Measurements from ENCODE around the gene THAP3. TPM values are rescaled to one million over a fixed set of nuclear protein-coding genes. Genes with fewer than 3 reads are reported as not detected.

Gene THAP3
- polyA plus RNA-seq, 1 donor from 2014 or later: 51.5 TPM

DNA sequence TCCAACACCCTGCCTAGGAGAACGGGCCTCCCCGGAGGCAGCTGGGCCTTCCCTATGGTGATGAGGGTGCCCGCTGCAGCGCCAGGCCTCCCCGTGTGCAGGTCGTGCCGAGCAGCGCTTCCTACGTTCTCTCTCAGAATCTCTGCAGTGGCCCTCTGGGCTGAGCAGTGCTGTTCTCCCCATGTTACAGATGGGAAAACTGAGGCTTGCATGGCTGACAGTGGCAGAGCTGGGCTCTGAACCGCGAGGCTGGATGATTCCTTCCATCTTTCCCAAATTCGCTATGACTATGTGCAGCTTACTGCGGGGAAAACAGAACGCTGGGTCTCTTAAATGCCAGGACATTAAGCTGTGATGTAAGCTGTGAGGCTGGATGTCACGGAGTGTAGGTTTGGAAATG lies 30.9 kb upstream of the THAP3 start:
- no peak overlapping the region for H3K4me3 ChIP-seq (ENCODE audit: low read length)
- no peak overlapping the region for H3K4me2 ChIP-seq (ENCODE audit: low read length)
- no peak overlapping the region for H3K27ac ChIP-seq (ENCODE audit: low read length)
- H3K9me2 ChIP-seq (ENCODE audit: insufficient read depth, low read length): no peaks in the 10 kb centered on the region
- H3F3A ChIP-seq (ENCODE audit: insufficient read depth, low read length, poor library complexity, severe bottlenecking): no peaks in the 10 kb centered on the region
- no peaks in the 10 kb centered on the region for H4K20me1 ChIP-seq (ENCODE audit: insufficient read depth)
- H3K79me2 ChIP-seq (replicated peaks; ENCODE audit: insufficient read depth, low read length): no peaks in the 10 kb centered on the region
- no peak overlapping the region for H3K9ac ChIP-seq (ENCODE audit: low read length)
- no peaks in the 10 kb centered on the region for H3K36me3 ChIP-seq (ENCODE audit: insufficient read depth, low read length)
- no peaks in the 10 kb centered on the region for H3K27me3 ChIP-seq (ENCODE audit: insufficient read depth, low read depth, low read length)
- no peaks in the 10 kb centered on the region for H3K9me3 ChIP-seq (ENCODE audit: low read length)
- no peak overlapping the region for H2AFZ ChIP-seq (ENCODE audit: low read depth, low read length)
- TF ChIP-seq SMC3 (conservative IDR thresholded peaks at IDR 0.05; ENCODE audit: poor library complexity) (no peak), MXI1 (conservative IDR thresholded peaks at IDR 0.05; ENCODE audit: poor library complexity, severe bottlenecking) (no peak), EZH2 (IDR thresholded peaks at IDR 0.05; ENCODE audit: borderline replicate concordance, insufficient read depth, low read length, poor library complexity, severe bottlenecking) (no peak), POLR2AphosphoS5 (IDR thresholded peaks at IDR 0.05) (no peak), TAF1 (IDR thresholded peaks at IDR 0.05; ENCODE audit: low read depth) (no peak), EP300 (conservative IDR thresholded peaks at IDR 0.05; ENCODE audit: poor library complexity, severe bottlenecking) (no peak), RAD21 (conservative IDR thresholded peaks at IDR 0.05) (no peak)
- TF ChIP-seq, protein P1, sequence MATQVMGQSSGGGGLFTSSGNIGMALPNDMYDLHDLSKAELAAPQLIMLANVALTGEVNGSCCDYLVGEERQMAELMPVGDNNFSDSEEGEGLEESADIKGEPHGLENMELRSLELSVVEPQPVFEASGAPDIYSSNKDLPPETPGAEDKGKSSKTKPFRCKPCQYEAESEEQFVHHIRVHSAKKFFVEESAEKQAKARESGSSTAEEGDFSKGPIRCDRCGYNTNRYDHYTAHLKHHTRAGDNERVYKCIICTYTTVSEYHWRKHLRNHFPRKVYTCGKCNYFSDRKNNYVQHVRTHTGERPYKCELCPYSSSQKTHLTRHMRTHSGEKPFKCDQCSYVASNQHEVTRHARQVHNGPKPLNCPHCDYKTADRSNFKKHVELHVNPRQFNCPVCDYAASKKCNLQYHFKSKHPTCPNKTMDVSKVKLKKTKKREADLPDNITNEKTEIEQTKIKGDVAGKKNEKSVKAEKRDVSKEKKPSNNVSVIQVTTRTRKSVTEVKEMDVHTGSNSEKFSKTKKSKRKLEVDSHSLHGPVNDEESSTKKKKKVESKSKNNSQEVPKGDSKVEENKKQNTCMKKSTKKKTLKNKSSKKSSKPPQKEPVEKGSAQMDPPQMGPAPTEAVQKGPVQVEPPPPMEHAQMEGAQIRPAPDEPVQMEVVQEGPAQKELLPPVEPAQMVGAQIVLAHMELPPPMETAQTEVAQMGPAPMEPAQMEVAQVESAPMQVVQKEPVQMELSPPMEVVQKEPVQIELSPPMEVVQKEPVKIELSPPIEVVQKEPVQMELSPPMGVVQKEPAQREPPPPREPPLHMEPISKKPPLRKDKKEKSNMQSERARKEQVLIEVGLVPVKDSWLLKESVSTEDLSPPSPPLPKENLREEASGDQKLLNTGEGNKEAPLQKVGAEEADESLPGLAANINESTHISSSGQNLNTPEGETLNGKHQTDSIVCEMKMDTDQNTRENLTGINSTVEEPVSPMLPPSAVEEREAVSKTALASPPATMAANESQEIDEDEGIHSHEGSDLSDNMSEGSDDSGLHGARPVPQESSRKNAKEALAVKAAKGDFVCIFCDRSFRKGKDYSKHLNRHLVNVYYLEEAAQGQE (IDR thresholded peaks at IDR 0.05; ENCODE audit: borderline replicate concordance): no peak
- TF ChIP-seq, protein P2, sequence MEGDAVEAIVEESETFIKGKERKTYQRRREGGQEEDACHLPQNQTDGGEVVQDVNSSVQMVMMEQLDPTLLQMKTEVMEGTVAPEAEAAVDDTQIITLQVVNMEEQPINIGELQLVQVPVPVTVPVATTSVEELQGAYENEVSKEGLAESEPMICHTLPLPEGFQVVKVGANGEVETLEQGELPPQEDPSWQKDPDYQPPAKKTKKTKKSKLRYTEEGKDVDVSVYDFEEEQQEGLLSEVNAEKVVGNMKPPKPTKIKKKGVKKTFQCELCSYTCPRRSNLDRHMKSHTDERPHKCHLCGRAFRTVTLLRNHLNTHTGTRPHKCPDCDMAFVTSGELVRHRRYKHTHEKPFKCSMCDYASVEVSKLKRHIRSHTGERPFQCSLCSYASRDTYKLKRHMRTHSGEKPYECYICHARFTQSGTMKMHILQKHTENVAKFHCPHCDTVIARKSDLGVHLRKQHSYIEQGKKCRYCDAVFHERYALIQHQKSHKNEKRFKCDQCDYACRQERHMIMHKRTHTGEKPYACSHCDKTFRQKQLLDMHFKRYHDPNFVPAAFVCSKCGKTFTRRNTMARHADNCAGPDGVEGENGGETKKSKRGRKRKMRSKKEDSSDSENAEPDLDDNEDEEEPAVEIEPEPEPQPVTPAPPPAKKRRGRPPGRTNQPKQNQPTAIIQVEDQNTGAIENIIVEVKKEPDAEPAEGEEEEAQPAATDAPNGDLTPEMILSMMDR (IDR thresholded peaks at IDR 0.05; ENCODE audit: poor library complexity, severe bottlenecking): no peak

GRCh38 chr1:6594977-6595740 lies 29.5 kb upstream of the THAP3 start:
- H3K4me3 ChIP-seq (ENCODE audit: low read length): no peak overlapping the region
- H3K79me2 ChIP-seq (replicated peaks; ENCODE audit: insufficient read depth, low read length): no peaks in the 10 kb centered on the region
- no peaks in the 10 kb centered on the region for H3K9me3 ChIP-seq (ENCODE audit: low read length)
- no peaks in the 10 kb centered on the region for H4K20me1 ChIP-seq (ENCODE audit: insufficient read depth)
- no peak overlapping the region for H2AFZ ChIP-seq (ENCODE audit: low read depth, low read length)
- no peak overlapping the region for H3K9ac ChIP-seq (ENCODE audit: low read length)
- no peak overlapping the region for H3K27ac ChIP-seq (ENCODE audit: low read length)
- H3K4me2 ChIP-seq (ENCODE audit: low read length): no peak overlapping the region
- H3K9me2 ChIP-seq (ENCODE audit: insufficient read depth, low read length): no peaks in the 10 kb centered on the region
- no peaks in the 10 kb centered on the region for H3K27me3 ChIP-seq (ENCODE audit: insufficient read depth, low read depth, low read length)
- no peaks in the 10 kb centered on the region for H3F3A ChIP-seq (ENCODE audit: insufficient read depth, low read length, poor library complexity, severe bottlenecking)
- TF ChIP-seq EZH2 (IDR thresholded peaks at IDR 0.05; ENCODE audit: borderline replicate concordance, insufficient read depth, low read length, poor library complexity, severe bottlenecking) (no peak), EP300 (conservative IDR thresholded peaks at IDR 0.05; ENCODE audit: poor library complexity, severe bottlenecking) (no peak), MXI1 (conservative IDR thresholded peaks at IDR 0.05; ENCODE audit: poor library complexity, severe bottlenecking) (no peak), RAD21 (conservative IDR thresholded peaks at IDR 0.05) (no peak)
- TF ChIP-seq, protein P2 (IDR thresholded peaks at IDR 0.05; ENCODE audit: poor library complexity, severe bottlenecking): no peak
- TF ChIP-seq, protein P1 (IDR thresholded peaks at IDR 0.05; ENCODE audit: borderline replicate concordance): no peak
- H3K36me3 ChIP-seq (ENCODE audit: insufficient read depth, low read length): no peaks in the 10 kb centered on the region
